CD14-positive monocyte (primary cell): ENCODE measurements around the gene CCNL1. TPM values are rescaled to one million over a fixed set of nuclear protein-coding genes. Genes with fewer than 3 reads are reported as not detected.

Experiments used
- DNase-seq, 3 donors: peaks; one replicate each; pipeline ENCODE4 v3.0.0-alpha.2; 2011 to 2022
- H2AFZ ChIP-seq: 2 replicates; pipeline ENCODE4 v1.6.0; 2012; ENCODE audit warnings: mild to moderate bottlenecking, low read depth, low read length, inconsistent platforms; ENCODE audit not compliant: insufficient read depth, poor library complexity, severe bottlenecking
- H3K27ac ChIP-seq, 2 donors: 1 replicate in 1 of 2; 2 replicates in 1 of 2; pipeline ENCODE4 v1.5.1; 2012 to 2013; ENCODE audit warnings: low read length in 2 of 2, control low read depth in 1 of 2, inconsistent platforms in 1 of 2, low read depth in 1 of 2, mild to moderate bottlenecking in 1 of 2
- H3K27me3 ChIP-seq, 2 donors: one replicate each; pipeline versions ENCODE4 v1.6.0 to v1.6.1; 2011 to 2013; ENCODE audit warnings: low read length in 2 of 2; ENCODE audit not compliant: control insufficient read depth in 2 of 2, insufficient read depth in 2 of 2
- H3K36me3 ChIP-seq, 2 donors: replicated peaks in 1 of 2; 1 replicate in 1 of 2; 2 replicates in 1 of 2; pipeline versions ENCODE4 v1.5.1 to v1.6.1; 2012 to 2013; ENCODE audit warnings: low read length in 2 of 2, control low read depth in 1 of 2, inconsistent platforms in 1 of 2, mild to moderate bottlenecking in 1 of 2; ENCODE audit not compliant: insufficient read depth in 2 of 2, control insufficient read depth in 1 of 2
- H3K4me1 ChIP-seq, 2 donors: 1 replicate in 1 of 2; 2 replicates in 1 of 2; pipeline versions ENCODE4 v1.5.1 to v1.6.1; 2012 to 2013; ENCODE audit warnings: low read length in 2 of 2, control low read depth in 1 of 2, inconsistent platforms in 1 of 2, mild to moderate bottlenecking in 1 of 2, moderate library complexity in 1 of 2; ENCODE audit not compliant: insufficient read depth in 2 of 2, control insufficient read depth in 1 of 2
- H3K4me2 ChIP-seq: replicated peaks from 2 replicates; pipeline ENCODE3; 2012; ENCODE audit warnings: low read length, moderate library complexity, mild to moderate bottlenecking; ENCODE audit not compliant: poor library complexity, severe bottlenecking; ENCODE audit errors: extremely low read depth
- H3K4me3 ChIP-seq, 3 experiments: fragments of 200-600 bp in 1 of 3; sonication (generic) in 1 of 3; replicated peaks in 1 of 3; 1 replicate in 2 of 3; 2 replicates in 1 of 3; pipeline ENCODE4 v1.5.1; 2011 to 2013; ENCODE audit warnings: low read length in 3 of 3, mild to moderate bottlenecking in 3 of 3, control low read depth in 2 of 3, low read depth in 2 of 3, inconsistent platforms in 1 of 3, moderate library complexity in 1 of 3
- H3K79me2 ChIP-seq: 2 replicates; pipeline ENCODE4 v1.6.0; 2012; ENCODE audit warnings: mild to moderate bottlenecking, control low read depth, inconsistent platforms, low read length, moderate library complexity; ENCODE audit not compliant: insufficient read depth
- H3K9ac ChIP-seq: 2 replicates; pipeline ENCODE4 v1.6.0; 2017; ENCODE audit warnings: low read length, mild to moderate bottlenecking; ENCODE audit not compliant: insufficient read depth, poor library complexity, severe bottlenecking
- H3K9me3 ChIP-seq, 2 donors: replicated peaks in 1 of 2; 1 replicate in 1 of 2; 2 replicates in 1 of 2; pipeline versions ENCODE4 v1.5.1 to v1.6.1; 2012 to 2013; ENCODE audit warnings: low read length in 2 of 2, control low read depth in 1 of 2; ENCODE audit not compliant: control insufficient read depth in 1 of 2, insufficient read depth in 1 of 2
- H4K20me1 ChIP-seq: 2 replicates; pipeline ENCODE4 v1.6.0; 2012; ENCODE audit warnings: mild to moderate bottlenecking, low read length, control low read depth, moderate library complexity; ENCODE audit not compliant: insufficient read depth
- H3K27ac Mint-ChIP-seq, 7 donors: one replicate each; pipeline ENCODE4 v1.8.0; 2020; ENCODE audit warnings: mild to moderate bottlenecking in 7 of 7, mixed read lengths in 7 of 7, moderate library complexity in 6 of 7, inconsistent platforms in 2 of 7
- H3K27me3 Mint-ChIP-seq, 3 donors: one replicate each; pipeline ENCODE4 v1.8.0; 2021 to 2022; ENCODE audit warnings: low read depth in 3 of 3, mild to moderate bottlenecking in 3 of 3, mixed read lengths in 3 of 3, moderate library complexity in 3 of 3, inconsistent platforms in 1 of 3
- H3K36me3 Mint-ChIP-seq, 2 donors: one replicate each; pipeline ENCODE4 v1.8.0; 2020; ENCODE audit warnings: mixed read lengths in 2 of 2, inconsistent platforms in 1 of 2, mild to moderate bottlenecking in 1 of 2
- H3K4me1 Mint-ChIP-seq: one replicate; pipeline ENCODE4 v1.8.0; 2020; ENCODE audit warnings: mild to moderate bottlenecking, mixed read lengths
- H3K4me3 Mint-ChIP-seq, 2 donors: one replicate each; pipeline ENCODE4 v1.8.0; 2020; ENCODE audit warnings: mild to moderate bottlenecking in 2 of 2, mixed read lengths in 2 of 2, moderate library complexity in 1 of 2
- H3K9me3 Mint-ChIP-seq, 7 donors: one replicate each; pipeline ENCODE4 v1.8.0; 2020 to 2022; ENCODE audit warnings: mixed read lengths in 7 of 7, mild to moderate bottlenecking in 6 of 7, moderate library complexity in 6 of 7, inconsistent platforms in 2 of 7
- CTCF ChIP-seq: fragments of 200-600 bp; IDR thresholded peaks from one replicate; pipeline ENCODE4 v1.8.0; 2022; ENCODE audit warnings: antibody characterized with exemption, mild to moderate bottlenecking
- WGBS: methylation state at CpG from one replicate; pipeline ENCODE4 v1.1.5; 2013; ENCODE audit warnings: missing lambda C conversion rate; ENCODE audit not compliant: insufficient coverage; 5-methylcytosine and 5-hydroxymethylcytosine counted together
- intact Hi-C, 2 donors: fragments of 100-400 bp; cut with micrococcal nuclease; formaldehyde crosslinking; loops; one replicate each; pipeline versions ENCODE4 v1.15.0 to v1.15.1; 2023
- polyA plus RNA-seq, 3 donors: library from polyadenylated mRNA; depleted of rRNA in 1 of 3; unstranded in 2 of 3; stranded (reverse) in 1 of 3; fragments of 300-500 nt in 2 of 3; fragments of >200 nt in 1 of 3; fragmentation: Illumina TruSeq in 2 of 3; gene quantifications; 1 replicate in 2 of 3; 2 replicates in 1 of 3; pipeline ENCODE4 v1.2.3, GENCODE V29; 2012 to 2021

Gene CCNL1
- polyA plus RNA-seq, 3 donors, result 32.0 to 751 (median 42.3) TPM

GRCh38 chr3:157123621-157124020 is 36.3 kb downstream of the CCNL1 start:
- no peaks in the 10 kb centered on the region for H3K36me3 Mint-ChIP-seq
- peaks cover 2 to 5% of the 10 kb centered on the region in 2 donors for H3K27me3 ChIP-seq
- no peak overlapping the region for H3K9ac ChIP-seq
- H3K27ac Mint-ChIP-seq, result no peak overlapping the region
- no peaks in the 10 kb centered on the region for H4K20me1 ChIP-seq
- H2AFZ ChIP-seq, result no peak overlapping the region
- H3K4me1 ChIP-seq, result no peaks in the 10 kb centered on the region
- no peaks in the 10 kb centered on the region for H3K79me2 ChIP-seq
- H3K27me3 Mint-ChIP-seq, result peaks cover 6 to 17% (median 15%) of the 10 kb centered on the region in 3 donors
- no peak for TF ChIP-seq CTCF
- peaks cover 5% of the 10 kb centered on the region for H3K4me1 Mint-ChIP-seq
- no peak overlapping the region for H3K4me3 ChIP-seq
- H3K9me3 ChIP-seq, result no peaks in the 10 kb centered on the region
- peaks cover 0 to 8% (median 0%) of the 10 kb centered on the region in 7 donors for H3K9me3 Mint-ChIP-seq
- no peak overlapping the region for H3K4me2 ChIP-seq
- H3K4me3 Mint-ChIP-seq, result no peak overlapping the region
- no peaks in the 10 kb centered on the region for H3K36me3 ChIP-seq
- intact Hi-C loops, result no loop called here
- no peak overlapping the region for H3K27ac ChIP-seq
- no peak for DNase-seq

- H4K20me1 ChIP-seq, result no peaks in the 10 kb centered on the region
- H3K9me3 ChIP-seq, result no peaks in the 10 kb centered on the region
- 100% methylated on average over 1 of the region's 3 CpGs for WGBS
- no peak overlapping the region for H3K4me3 ChIP-seq
- H3K79me2 ChIP-seq, result no peaks in the 10 kb centered on the region
- Mint-ChIP-seq H3K9me3 (peaks cover 0 to 8% (median 0%) of the 10 kb centered on the region in 7 donors), H3K4me1 (no peaks in the 10 kb centered on the region), H3K36me3 (no peaks in the 10 kb centered on the region), H3K4me3 (no peak overlapping the region), H3K27me3 (peaks cover 5 to 17% (median 15%) of the 10 kb centered on the region in 3 donors), H3K27ac (no peak overlapping the region)
- DNase-seq, result no peak
- peaks cover 2 to 5% of the 10 kb centered on the region in 2 donors for H3K27me3 ChIP-seq
- no peaks in the 10 kb centered on the region for H3K36me3 ChIP-seq
- no peak overlapping the region for H3K27ac ChIP-seq
- H3K4me2 ChIP-seq, result no peak overlapping the region
- no peak overlapping the region for H3K9ac ChIP-seq
- no peaks in the 10 kb centered on the region for H3K4me1 ChIP-seq
- intact Hi-C loops, result no loop called here
- H2AFZ ChIP-seq, result no peak overlapping the region
- no peak for TF ChIP-seq CTCF
These were observed 37.0 kb downstream of the CCNL1 start for GRCh38 chr3:157122832-157123427.
